Keratinocyte (primary cell): ENCODE measurements around the gene RBBP4. TPM values are rescaled to one million over a fixed set of nuclear protein-coding genes. Genes with fewer than 3 reads are reported as not detected.
"Not testable (repeated sequence)": the region's sequence is repeated elsewhere in the genome, so short reads cannot be mapped to it uniquely, and the experiment has no call there.

Source experiments
- DNase-seq: peaks from one replicate; pipeline ENCODE4 v3.0.0-alpha.2; 2011; ENCODE audit warnings: low read depth, missing footprints, low spot score
- FAIRE-seq: peaks from 2 replicates; lab custom pipeline; 2011; peaks lifted over from hg19 to GRCh38; lab: Jason Lieb, UNC
- H2AFZ ChIP-seq: 2 replicates; pipeline ENCODE4 v1.6.0; 2012; ENCODE audit warnings: low read length, control low read depth, inconsistent platforms; ENCODE audit not compliant: control insufficient read depth
- H3K27ac ChIP-seq: 2 replicates; pipeline ENCODE4 v1.5.1; 2011; ENCODE audit warnings: low read length; ENCODE audit not compliant: control insufficient read depth, insufficient read depth
- H3K27me3 ChIP-seq: 3 replicates; pipeline ENCODE4 v1.6.0; 2011; ENCODE audit warnings: low read length; ENCODE audit not compliant: control insufficient read depth, insufficient read depth; ENCODE audit errors: extremely low read depth
- H3K36me3 ChIP-seq, 2 experiments: 2 replicates in 1 of 2; 3 replicates in 1 of 2; pipeline ENCODE4 v1.5.1; 2011; ENCODE audit warnings: low read length in 2 of 2, mild to moderate bottlenecking in 1 of 2; ENCODE audit not compliant: control insufficient read depth in 2 of 2, insufficient read depth in 2 of 2; ENCODE audit errors: extremely low read depth in 1 of 2
- H3K4me1 ChIP-seq: 3 replicates; pipeline ENCODE4 v1.5.1; 2011; ENCODE audit warnings: low read length; ENCODE audit not compliant: control insufficient read depth, insufficient read depth; ENCODE audit errors: extremely low read depth
- H3K4me2 ChIP-seq: 3 replicates; pipeline ENCODE4 v1.6.0; 2011; ENCODE audit warnings: low read depth, low read length; ENCODE audit not compliant: control insufficient read depth, insufficient read depth; ENCODE audit errors: extremely low read depth
- H3K4me3 ChIP-seq, 3 experiments: fragments of 200-600 bp in 1 of 3; sonication (generic) in 1 of 3; 2 replicates in 2 of 3; 3 replicates in 1 of 3; pipeline ENCODE4 v1.5.1; 2011 to 2016; ENCODE audit warnings: low read length in 3 of 3, mild to moderate bottlenecking in 3 of 3, control low read depth in 2 of 3, inconsistent platforms in 1 of 3, low read depth in 1 of 3, mixed read lengths in 1 of 3, mixed run types in 1 of 3, moderate library complexity in 1 of 3; ENCODE audit not compliant: control insufficient read depth in 2 of 3, insufficient read depth in 2 of 3; ENCODE audit errors: extremely low read depth in 1 of 3
- H3K79me2 ChIP-seq: 2 replicates; pipeline ENCODE4 v1.6.0; 2012; ENCODE audit warnings: low read length; ENCODE audit not compliant: control insufficient read depth, insufficient read depth
- H3K9ac ChIP-seq: 3 replicates; pipeline ENCODE4 v1.6.0; 2011; ENCODE audit warnings: low read length; ENCODE audit not compliant: control insufficient read depth, insufficient read depth; ENCODE audit errors: extremely low read depth
- H3K9me1 ChIP-seq: 3 replicates; pipeline ENCODE4 v1.6.0; 2011; ENCODE audit warnings: low read length; ENCODE audit not compliant: control insufficient read depth, insufficient read depth; ENCODE audit errors: extremely low read depth
- H3K9me3 ChIP-seq: 2 replicates; pipeline ENCODE4 v1.5.1; 2012; ENCODE audit warnings: low read depth, low read length; ENCODE audit not compliant: control insufficient read depth
- H4K20me1 ChIP-seq: 3 replicates; pipeline ENCODE4 v1.6.0; 2011; ENCODE audit warnings: low read length; ENCODE audit not compliant: control insufficient read depth, insufficient read depth; ENCODE audit errors: extremely low read depth
- CTCF ChIP-seq, 3 experiments: IDR thresholded peaks in 1 of 3; conservative IDR thresholded peaks in 1 of 3; optimal IDR thresholded peaks in 1 of 3; 2 replicates in 2 of 3; 3 replicates in 1 of 3; pipeline versions ENCODE3 to v1.5.1; 2011; ENCODE audit warnings: low read length in 3 of 3, mild to moderate bottlenecking in 3 of 3, moderate library complexity in 2 of 3, control low read depth in 1 of 3, inconsistent platforms in 1 of 3; ENCODE audit not compliant: insufficient read depth in 2 of 3; ENCODE audit errors: extremely low read depth in 1 of 3
- EZH2 ChIP-seq: IDR thresholded peaks from one replicate; pipeline ENCODE4 v1.6.1; 2012; ENCODE audit warnings: inconsistent platforms, mild to moderate bottlenecking, low read length, moderate library complexity
- dilution Hi-C: fragments of 300-500 bp; cut with MboI; formaldehyde crosslinking; loops from one replicate; pipeline ENCODE4 v1.7.0; 2020; ENCODE audit warnings: low sequenced_read_pairs; ENCODE audit not compliant: extremely low pct_ligation_motif_present
- polyA plus RNA-seq, 5 experiments: library from polyadenylated mRNA; depleted of rRNA in 3 of 5; stranded (reverse) in 3 of 5; stranded (forward) in 1 of 5; unstranded in 1 of 5; fragments of >200 nt; gene quantifications; 1 replicate in 1 of 5; 2 replicates in 3 of 5; 3 replicates in 1 of 5; pipeline versions ENCODE4 v1.2.1 to v1.2.3, GENCODE V29; 2011 to 2012; ENCODE audit warnings: missing spikeins in 2 of 5, low read depth in 1 of 5, low replicate concordance in 1 of 5

Gene RBBP4
- polyA plus RNA-seq, 1 donor (not counting 4 experiments of a cell fraction or from before 2014, with no cell fraction given), result 61.5 TPM

DNA sequence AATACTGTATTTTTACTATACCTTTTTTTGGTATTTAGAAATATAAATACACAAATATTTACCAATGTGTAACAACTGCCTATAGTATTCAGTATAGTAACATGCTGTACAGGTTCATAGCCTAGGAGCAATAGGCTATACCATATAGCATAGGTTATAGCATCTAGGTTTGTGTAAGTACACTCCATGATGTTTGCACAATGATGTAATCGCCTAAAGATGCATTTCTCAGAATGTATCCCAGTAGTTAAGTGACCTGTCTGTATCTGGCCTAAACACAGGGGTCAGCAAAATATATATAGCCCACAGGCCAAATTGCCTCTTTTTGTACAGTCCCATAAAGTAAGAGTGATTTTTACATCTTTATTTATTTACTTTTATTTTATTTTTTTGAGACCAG lies 24.8 kb upstream of the RBBP4 start:
- no peak overlapping the region for H2AFZ ChIP-seq
- no peaks in the 10 kb centered on the region for H3K4me1 ChIP-seq
- H3K4me3 ChIP-seq, result no peak overlapping the region
- no peak overlapping the region for H3K27ac ChIP-seq
- no peaks in the 10 kb centered on the region for H3K27me3 ChIP-seq
- TF ChIP-seq EZH2, result no peak
- no peak for TF ChIP-seq CTCF (optimal IDR thresholded peaks at IDR 0.05 in 1 of 3, IDR thresholded peaks at IDR 0.05 in 1 of 3, conservative IDR thresholded peaks at IDR 0.05 in 1 of 3; ENCODE audit: extremely low read depth in 1 of 3, insufficient read depth in 2 of 3, low read length in 3 of 3)
- H3K9me3 ChIP-seq, result no peaks in the 10 kb centered on the region
- H3K4me2 ChIP-seq, result no peak overlapping the region
- dilution Hi-C loops, result no loop called here
- peaks cover 2 to 4% of the 10 kb centered on the region in 2 experiments for H3K36me3 ChIP-seq
- H3K9ac ChIP-seq, result no peak overlapping the region
- H3K79me2 ChIP-seq, result no peaks in the 10 kb centered on the region
- no peaks in the 10 kb centered on the region for H4K20me1 ChIP-seq
- FAIRE-seq (no peak), DNase-seq (no peak)
- no peaks in the 10 kb centered on the region for H3K9me1 ChIP-seq

GRCh38 chr1:32627596-32628162 lies 23.3 kb upstream of the RBBP4 start:
- TF ChIP-seq EZH2, result no peak
- no peak for TF ChIP-seq CTCF (optimal IDR thresholded peaks at IDR 0.05 in 1 of 3, IDR thresholded peaks at IDR 0.05 in 1 of 3, conservative IDR thresholded peaks at IDR 0.05 in 1 of 3; ENCODE audit: extremely low read depth in 1 of 3, insufficient read depth in 2 of 3, low read length in 3 of 3)
- Histone ChIP-seq H3K79me2 (no peaks in the 10 kb centered on the region), H3K4me2 (no peak overlapping the region), H3K36me3 (peaks cover 4% of the 10 kb centered on the region in 2 experiments), H3K4me1 (no peaks in the 10 kb centered on the region), H3K9me1 (no peaks in the 10 kb centered on the region), H3K27ac (no peak overlapping the region), H3K9me3 (no peaks in the 10 kb centered on the region), H3K9ac (no peak overlapping the region), H3K27me3 (no peaks in the 10 kb centered on the region), H2AFZ (no peak overlapping the region), H3K4me3 (no peak overlapping the region), H4K20me1 (no peaks in the 10 kb centered on the region)
- no peak for DNase-seq
- dilution Hi-C loops, result no loop called here
- FAIRE-seq, result no peak

DNA sequence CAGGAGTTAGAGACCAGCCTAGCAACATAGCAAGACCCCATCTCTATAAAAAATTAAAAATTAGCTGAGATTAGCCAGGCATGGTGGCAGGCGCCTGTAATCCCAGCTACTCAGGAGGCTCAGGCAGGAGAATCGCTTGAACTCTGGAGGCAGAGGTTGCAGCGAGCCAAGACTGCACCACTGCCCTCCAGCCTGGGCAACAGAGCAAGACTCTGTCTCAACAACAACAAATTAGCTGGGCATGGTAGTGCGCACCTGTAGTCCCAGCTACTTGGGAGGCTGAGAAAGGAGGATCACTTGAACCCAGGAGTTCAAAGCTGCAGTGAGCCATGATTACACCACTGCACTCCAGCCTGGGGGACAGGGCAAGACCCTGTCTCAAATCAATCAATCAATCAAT lies 20.8 kb upstream of the RBBP4 start:
- H3K36me3 ChIP-seq, result peaks cover 8 to 13% of the 10 kb centered on the region in 2 experiments
- H4K20me1 ChIP-seq, H3K27ac ChIP-seq, H3K9me1 ChIP-seq, H3K4me2 ChIP-seq, H2AFZ ChIP-seq, H3K4me1 ChIP-seq, FAIRE-seq, DNase-seq, H3K9me3 ChIP-seq, H3K9ac ChIP-seq, H3K4me3 ChIP-seq, dilution Hi-C loops, H3K27me3 ChIP-seq, H3K79me2 ChIP-seq: not testable (repeated sequence)
